Measurements from ENCODE around the gene FES.

FES gene

GRCh38 chr15:90844696-90845095 is 39.6 kb upstream of the FES start:
- no peak for TF ChIP-seq ZBTB7A (IDR thresholded peaks at IDR 0.05; ENCODE audit: low read depth)
- TF ChIP-seq CEBPB (IDR thresholded peaks at IDR 0.05), result no peak

GRCh38 chr15:90845201-90845949 is 38.9 kb upstream of the FES start:
- TF ChIP-seq REST (IDR thresholded peaks at IDR 0.05; ENCODE audit: low read depth) (no peak), EGR1 (IDR thresholded peaks at IDR 0.05) (no peak), YY1 (IDR thresholded peaks at IDR 0.05; ENCODE audit: low read depth) (no peak), USF1 (IDR thresholded peaks at IDR 0.05) (no peak), TCF12 (IDR thresholded peaks at IDR 0.05; ENCODE audit: low read depth) (no peak), FOXM1 (IDR thresholded peaks at IDR 0.05; ENCODE audit: borderline replicate concordance, low read depth) (no peak), TAF1 (IDR thresholded peaks at IDR 0.05; ENCODE audit: low read depth) (no peak), RAD21 (IDR thresholded peaks at IDR 0.05; ENCODE audit: low read depth) (no peak), CEBPB (IDR thresholded peaks at IDR 0.05) (no peak), TEAD4 (IDR thresholded peaks at IDR 0.05) (no peak), ZBTB7A (IDR thresholded peaks at IDR 0.05; ENCODE audit: low read depth) (no peak), CREB1 (IDR thresholded peaks at IDR 0.05; ENCODE audit: low read depth) (no peak), NFIC (IDR thresholded peaks at IDR 0.05) (no peak), EP300 (IDR thresholded peaks at IDR 0.05; ENCODE audit: borderline replicate concordance) (no peak), MAX (IDR thresholded peaks at IDR 0.05) (no peak)

GRCh38 chr15:90851114-90851513 is 33.2 kb upstream of the FES start:
- TF ChIP-seq USF1 (IDR thresholded peaks at IDR 0.05), result no peak
- no peak for TF ChIP-seq CREB1 (IDR thresholded peaks at IDR 0.05; ENCODE audit: low read depth)
- TF ChIP-seq RAD21 (IDR thresholded peaks at IDR 0.05; ENCODE audit: low read depth), result no peak
- TF ChIP-seq MAX (IDR thresholded peaks at IDR 0.05), result no peak
- no peak for TF ChIP-seq NFIC (IDR thresholded peaks at IDR 0.05)

- TF ChIP-seq RAD21 (IDR thresholded peaks at IDR 0.05; ENCODE audit: low read depth) (no peak), NFIC (IDR thresholded peaks at IDR 0.05) (no peak)
Measured at GRCh38 chr15:90851940-90852339, 32.4 kb upstream of the FES start.

GRCh38 chr15:90855139-90855538 is 29.2 kb upstream of the FES start:
- TF ChIP-seq CEBPB (IDR thresholded peaks at IDR 0.05) (no peak), USF1 (IDR thresholded peaks at IDR 0.05) (no peak), TEAD4 (IDR thresholded peaks at IDR 0.05) (no peak), CREB1 (IDR thresholded peaks at IDR 0.05; ENCODE audit: low read depth) (no peak), MAX (IDR thresholded peaks at IDR 0.05) (no peak), YY1 (IDR thresholded peaks at IDR 0.05; ENCODE audit: low read depth) (no peak), EP300 (IDR thresholded peaks at IDR 0.05; ENCODE audit: borderline replicate concordance) (no peak), REST (IDR thresholded peaks at IDR 0.05; ENCODE audit: low read depth) (no peak), FOXM1 (IDR thresholded peaks at IDR 0.05; ENCODE audit: borderline replicate concordance, low read depth) (no peak), ZBTB7A (IDR thresholded peaks at IDR 0.05; ENCODE audit: low read depth) (no peak), NFIC (IDR thresholded peaks at IDR 0.05) (no peak), TCF12 (IDR thresholded peaks at IDR 0.05; ENCODE audit: low read depth) (no peak), RAD21 (IDR thresholded peaks at IDR 0.05; ENCODE audit: low read depth) (no peak), TAF1 (IDR thresholded peaks at IDR 0.05; ENCODE audit: low read depth) (no peak)

- TF ChIP-seq CEBPB (IDR thresholded peaks at IDR 0.05), result no peak
- no peak for TF ChIP-seq TAF1 (IDR thresholded peaks at IDR 0.05; ENCODE audit: low read depth)
- no peak for TF ChIP-seq TCF12 (IDR thresholded peaks at IDR 0.05; ENCODE audit: low read depth)
- no peak for TF ChIP-seq EP300 (IDR thresholded peaks at IDR 0.05; ENCODE audit: borderline replicate concordance)
- TF ChIP-seq USF1 (IDR thresholded peaks at IDR 0.05), result no peak
- no peak for TF ChIP-seq EGR1 (IDR thresholded peaks at IDR 0.05)
- no peak for TF ChIP-seq CREB1 (IDR thresholded peaks at IDR 0.05; ENCODE audit: low read depth)
- no peak for TF ChIP-seq YY1 (IDR thresholded peaks at IDR 0.05; ENCODE audit: low read depth)
- no peak for TF ChIP-seq MAX (IDR thresholded peaks at IDR 0.05)
- no peak for TF ChIP-seq ZBTB7A (IDR thresholded peaks at IDR 0.05; ENCODE audit: low read depth)
- no peak for TF ChIP-seq RAD21 (IDR thresholded peaks at IDR 0.05; ENCODE audit: low read depth)
- TF ChIP-seq FOXM1 (IDR thresholded peaks at IDR 0.05; ENCODE audit: borderline replicate concordance, low read depth), result no peak
- TF ChIP-seq TEAD4 (IDR thresholded peaks at IDR 0.05), result no peak
- TF ChIP-seq NFIC (IDR thresholded peaks at IDR 0.05), result no peak
- TF ChIP-seq REST (IDR thresholded peaks at IDR 0.05; ENCODE audit: low read depth), result no peak
Measured at GRCh38 chr15:90857337-90857736, 27.0 kb upstream of the FES start.

All from Ishikawa (cell line).